ENCODE data around the gene PPP3CA.

PPP3CA gene

DNA sequence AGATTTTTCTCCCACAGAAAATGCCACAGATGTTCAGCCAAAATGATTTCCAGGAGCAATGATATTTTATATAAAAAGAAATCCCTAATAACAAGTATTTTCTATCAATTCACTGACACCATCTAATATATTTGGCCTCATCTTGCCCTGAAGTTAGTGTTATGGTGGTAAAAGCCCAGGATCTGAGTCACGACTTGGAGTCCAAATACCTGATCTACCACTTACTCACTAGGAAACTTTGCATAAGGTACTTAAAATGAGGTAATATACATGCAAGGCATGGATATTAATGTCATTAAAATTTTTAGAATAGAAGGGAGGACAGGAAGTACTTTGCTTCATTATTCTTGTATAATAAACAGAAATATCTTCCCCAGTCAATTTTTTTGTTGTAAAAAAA, 16.3 kb downstream of the PPP3CA start:
- no peak for DNase-seq (ENCODE audit: low read depth in 2 of 2)

DNA sequence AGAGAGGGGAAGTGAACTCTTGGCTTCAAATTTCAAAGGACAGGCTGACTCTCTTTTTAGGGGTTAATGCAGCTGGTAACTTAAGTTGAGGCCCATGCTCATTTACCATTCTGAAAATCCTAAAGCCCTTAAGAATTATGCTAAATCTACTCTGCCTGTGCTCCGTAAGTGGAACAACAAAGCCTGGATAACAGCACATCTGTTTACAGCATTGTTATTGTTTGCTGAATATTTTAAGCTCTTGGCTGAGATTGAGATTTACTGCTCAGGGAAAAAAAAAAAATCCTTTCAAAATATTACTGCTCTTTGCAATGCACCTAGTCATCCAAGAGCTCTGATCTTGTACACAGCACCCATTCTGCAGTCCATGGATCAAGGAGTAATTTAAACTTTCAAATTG, 17.7 kb downstream of the PPP3CA start:
- DNase-seq (ENCODE audit: low read depth in 2 of 2): no peak

DNA sequence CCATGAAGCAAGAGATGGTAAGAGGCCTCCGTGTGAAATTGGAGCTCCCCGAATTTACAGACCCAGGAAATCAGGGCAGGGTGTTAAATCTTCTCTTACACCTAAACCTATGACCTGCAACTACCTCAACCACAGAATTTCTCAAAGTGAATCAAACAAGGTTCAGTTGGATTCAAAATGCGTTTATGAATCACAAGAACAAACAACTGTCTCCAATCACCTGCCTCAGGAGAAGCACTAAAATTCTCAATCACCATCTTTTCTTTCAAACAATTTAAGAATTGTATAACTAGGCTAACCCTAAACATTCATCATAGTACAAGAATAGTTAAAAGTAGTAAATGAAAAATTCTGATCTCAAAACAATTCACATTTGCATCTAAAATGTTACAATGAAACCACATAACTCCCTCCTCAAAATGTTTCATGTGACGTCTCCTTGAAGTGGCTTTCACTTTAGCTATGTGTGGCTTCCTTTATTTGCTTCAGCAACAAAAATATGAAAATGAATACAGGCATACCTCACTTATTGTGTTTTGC, 19.2 kb downstream of the PPP3CA start:
- no peak for DNase-seq (ENCODE audit: low read depth in 2 of 2)

DNA sequence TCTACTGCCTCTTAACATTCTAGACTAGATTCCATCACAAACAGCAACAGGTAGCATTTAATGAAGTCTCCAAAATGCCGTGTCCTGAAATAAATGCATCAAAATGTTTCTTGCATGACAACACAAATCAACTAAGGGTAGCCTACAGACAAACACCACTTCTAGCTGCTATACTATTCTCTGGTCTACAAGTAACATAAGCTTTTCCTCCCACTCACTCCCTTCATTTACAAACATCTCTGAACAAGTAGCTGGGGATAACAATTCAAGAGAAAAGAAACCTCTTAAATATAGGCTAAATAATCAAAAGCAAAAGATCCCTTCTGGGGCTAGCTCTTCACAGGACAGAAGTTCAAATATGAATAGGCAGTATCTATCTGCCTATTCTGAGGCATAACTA, 20.8 kb downstream of the PPP3CA start:
- DNase-seq (ENCODE audit: low read depth in 2 of 2): no peak

DNA sequence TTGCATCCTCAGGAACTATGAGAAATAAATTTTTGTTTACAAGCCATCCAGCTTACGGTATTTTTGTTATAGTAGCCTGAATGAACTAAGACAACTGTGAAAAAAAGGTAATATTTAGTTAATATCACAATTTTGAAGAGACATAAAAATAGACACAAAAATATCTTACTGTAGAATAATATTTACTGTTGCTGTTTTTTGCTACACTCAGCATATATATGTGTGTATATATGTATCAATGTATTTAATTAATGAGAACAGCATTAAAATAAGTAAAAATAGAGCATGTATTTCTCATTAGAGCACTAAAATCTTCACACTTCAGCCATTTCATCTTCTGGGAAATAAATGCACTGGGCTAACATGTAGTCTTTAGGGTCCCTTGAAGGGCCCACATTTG, 24.6 kb downstream of the PPP3CA start:
- DNase-seq (ENCODE audit: low read depth in 2 of 2): no peak

DNA sequence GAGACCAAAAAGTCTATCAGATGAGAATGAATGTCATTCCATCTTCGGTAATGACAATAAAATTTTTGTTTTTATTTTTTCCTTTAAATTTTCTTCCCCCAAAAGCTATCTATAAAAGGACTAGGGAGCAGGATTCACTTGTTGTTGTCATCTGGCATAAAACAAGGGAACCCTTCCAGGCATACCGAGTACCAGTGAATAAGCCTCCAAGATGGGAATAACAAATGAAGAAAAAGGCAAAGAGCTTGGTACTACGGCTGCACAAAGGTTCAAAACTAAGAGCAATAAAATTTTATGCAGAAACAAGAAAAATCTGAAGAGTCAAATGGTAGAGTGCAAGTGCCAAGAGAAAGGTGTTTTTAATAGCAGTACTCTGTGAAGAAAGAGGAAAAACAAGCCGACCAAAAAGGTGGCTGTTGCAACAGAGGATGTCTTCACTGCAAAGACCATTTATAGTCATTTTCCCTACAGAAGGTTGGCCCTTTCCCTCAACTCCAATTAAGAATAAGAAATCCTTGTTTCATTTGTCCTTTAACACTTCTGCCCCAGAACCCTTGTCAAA, 25.8 kb downstream of the PPP3CA start:
- DNase-seq (ENCODE audit: low read depth in 2 of 2): no peak

DNA sequence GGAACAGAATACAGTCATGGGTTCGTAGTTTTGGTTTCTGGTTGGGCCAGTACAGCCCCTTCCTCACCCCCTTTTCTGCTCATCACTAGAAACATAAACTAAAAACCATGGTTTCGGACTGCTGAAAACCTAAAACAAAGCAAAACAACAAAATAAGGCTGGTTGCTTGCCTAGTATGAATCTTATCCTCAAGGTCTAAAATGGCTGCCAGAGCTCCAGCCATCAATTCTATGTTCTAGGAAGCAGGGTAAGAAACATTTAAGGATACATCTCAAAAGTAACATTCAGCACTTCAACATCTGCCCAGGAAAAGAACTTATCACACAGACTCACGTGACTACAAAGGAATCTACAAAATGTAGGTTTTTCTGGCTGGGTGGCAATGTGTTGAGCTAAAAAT, 31.5 kb downstream of the PPP3CA start:
- no peak for DNase-seq (ENCODE audit: low read depth in 2 of 2)

DNA sequence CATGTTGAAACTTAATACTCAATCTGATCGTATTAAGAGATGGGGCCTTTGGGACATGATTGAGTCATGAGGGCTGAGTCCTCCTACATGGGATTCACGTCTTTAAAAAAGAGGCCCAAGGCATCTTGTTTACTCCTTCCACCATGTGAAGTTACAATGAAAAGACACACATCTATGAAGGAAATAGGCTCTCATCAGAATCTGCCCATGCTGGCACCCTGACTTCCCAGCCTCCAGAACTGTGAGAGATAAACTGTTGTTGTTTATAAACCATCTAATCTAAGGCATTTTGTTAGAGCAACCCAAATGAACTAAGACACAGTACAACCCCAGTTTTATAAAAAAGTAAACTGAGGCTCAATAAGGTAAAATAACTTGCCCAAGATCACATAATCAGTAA, 32.3 kb downstream of the PPP3CA start:
- no peak for DNase-seq (ENCODE audit: low read depth in 2 of 2)

DNA sequence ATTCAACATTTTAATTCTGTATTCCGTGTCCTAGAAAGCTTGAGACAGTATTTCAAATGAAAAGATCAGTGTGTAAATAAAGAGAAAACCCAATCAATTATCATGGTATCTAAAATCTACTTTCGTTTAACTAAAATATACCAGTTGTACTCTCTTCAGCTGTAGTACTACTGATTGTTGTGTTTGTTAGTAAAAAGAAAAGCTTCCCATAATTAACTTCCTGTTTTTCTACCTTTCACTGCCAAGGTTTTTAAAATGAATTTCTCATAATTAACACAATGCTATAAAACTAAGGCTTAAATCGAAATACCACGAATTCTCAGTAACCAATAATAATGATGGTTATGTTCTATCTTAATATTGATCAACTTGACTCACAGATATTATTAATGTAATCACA, 37.4 kb downstream of the PPP3CA start:
- no peak for DNase-seq (ENCODE audit: low read depth in 2 of 2)

DNA sequence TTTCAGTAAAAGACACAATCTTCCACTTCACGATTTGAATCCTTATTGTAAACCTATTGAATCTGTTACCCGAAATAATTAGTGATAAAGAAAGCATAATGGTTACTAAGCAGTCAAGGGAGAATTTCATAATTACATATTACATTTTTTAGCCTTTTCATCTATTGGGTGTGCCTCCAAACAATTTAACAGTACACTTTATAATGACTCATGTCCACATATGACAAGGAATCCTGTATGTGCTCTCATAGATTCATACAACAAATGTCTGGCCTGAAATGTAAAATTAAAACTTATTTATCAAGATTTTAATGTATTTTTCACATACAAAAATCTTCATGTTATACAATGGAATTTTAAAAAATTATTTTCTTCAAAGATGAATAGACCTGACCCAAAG, 39.4 kb downstream of the PPP3CA start:
- DNase-seq (ENCODE audit: low read depth in 2 of 2): no peak

DNA sequence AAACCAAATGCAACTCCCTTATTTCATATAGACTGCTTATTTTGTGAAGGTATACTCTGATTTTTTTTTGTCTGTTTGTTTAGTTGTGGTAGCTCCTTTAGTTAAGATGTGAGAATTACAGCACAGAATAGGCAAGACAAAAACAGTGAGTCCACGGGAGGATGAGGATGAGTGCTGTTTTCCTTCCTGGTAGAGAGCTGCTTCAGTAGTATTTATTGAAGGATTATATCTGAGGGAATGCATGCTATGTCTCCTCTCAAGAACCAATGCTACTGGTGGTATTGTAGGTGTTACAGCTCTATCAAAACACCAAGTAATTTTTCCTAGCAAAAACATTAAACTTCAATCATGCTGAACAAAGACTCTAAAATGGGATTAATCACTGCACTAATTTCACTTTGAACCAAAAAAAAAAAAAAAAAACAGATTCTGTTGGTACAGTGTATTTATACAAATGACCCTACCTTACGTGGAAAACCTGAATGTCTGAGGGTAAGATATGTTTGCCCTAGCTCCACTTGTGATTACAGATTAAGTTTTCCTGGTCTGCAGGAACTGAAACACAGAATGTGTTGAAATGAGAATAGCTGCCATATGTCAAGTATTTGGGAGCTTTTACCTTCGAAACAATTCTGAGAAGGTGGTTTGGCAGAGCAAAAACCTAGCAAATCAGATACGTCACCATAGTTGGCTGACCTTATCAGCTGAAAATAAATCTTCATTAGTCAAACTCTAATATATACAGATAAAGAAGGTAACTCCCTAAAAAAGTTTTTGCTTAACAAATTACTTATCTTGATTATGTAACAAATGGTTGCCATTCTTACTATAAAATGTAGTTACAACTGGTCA, 40.3 kb downstream of the PPP3CA start:
- DNase-seq (ENCODE audit: low read depth in 2 of 2): no peak

DNA sequence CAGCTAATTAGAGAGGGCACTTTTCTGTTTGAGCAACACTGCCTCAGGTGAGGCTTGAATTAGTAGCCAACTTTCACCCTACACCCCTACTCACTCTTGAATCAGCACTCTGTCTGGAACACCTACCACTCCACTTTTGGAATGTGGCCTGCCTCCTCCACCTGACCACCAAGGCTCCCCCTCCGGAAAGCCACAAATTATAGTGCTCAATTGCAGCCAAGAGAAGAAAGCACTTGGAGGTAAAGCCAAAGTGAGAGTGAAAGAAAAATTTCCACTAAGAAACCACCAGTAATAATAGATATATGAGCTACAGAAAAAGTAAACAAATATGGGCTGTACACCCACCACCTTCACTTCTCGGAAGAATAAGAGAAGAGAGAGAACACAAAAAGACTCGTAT, 41.1 kb downstream of the PPP3CA start:
- no peak for DNase-seq (ENCODE audit: low read depth in 2 of 2)

DNA sequence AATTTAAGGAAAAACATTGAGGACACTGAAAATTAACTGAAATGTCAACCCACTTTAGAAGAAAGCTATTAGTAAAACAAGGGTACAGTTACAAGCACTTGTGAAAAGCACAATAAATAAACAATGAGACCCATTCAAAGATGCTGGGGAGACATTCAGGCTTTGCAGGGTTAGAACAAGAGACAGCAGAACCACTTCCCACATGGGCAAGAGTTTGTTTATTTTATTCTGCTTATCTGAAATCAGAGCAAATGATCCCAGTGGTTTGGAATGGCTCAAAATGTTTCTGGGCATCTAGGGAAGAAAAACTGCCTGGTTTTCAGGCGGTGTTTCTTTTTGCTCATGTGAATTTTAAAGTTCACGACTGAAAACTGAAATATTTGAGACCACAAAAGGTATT, 42.4 kb downstream of the PPP3CA start:
- DNase-seq (ENCODE audit: low read depth in 2 of 2): no peak

DNA sequence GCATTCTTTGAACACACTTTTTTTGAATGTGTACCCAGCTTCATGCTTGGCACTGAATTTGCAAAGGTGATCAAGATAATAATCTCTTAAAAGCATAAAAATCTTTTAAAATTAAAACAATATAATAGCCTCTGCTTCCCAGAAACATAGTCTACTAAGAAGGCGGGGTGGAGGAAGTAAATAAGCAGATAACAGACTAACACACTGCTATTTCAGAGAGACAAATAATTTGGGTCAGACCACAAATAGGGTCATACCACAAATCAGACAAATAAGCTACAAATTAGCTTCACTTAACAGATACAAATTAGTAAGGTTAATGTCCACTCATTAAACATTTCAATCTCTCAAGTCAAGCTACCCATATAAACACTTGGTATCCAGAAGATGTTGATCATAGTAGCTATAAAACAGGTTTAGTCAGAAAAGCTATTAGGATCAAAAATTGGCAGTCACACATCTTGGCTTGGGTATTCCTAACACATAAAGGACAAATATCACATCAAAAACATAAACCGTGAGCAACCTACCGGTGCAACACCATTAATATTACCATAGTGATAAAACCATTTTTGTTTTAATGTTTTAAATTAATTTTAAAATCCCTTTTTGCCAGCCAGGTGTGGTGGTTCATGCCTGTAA, 47.3 kb downstream of the PPP3CA start:
- no peak for DNase-seq (ENCODE audit: low read depth in 2 of 2)

DNA sequence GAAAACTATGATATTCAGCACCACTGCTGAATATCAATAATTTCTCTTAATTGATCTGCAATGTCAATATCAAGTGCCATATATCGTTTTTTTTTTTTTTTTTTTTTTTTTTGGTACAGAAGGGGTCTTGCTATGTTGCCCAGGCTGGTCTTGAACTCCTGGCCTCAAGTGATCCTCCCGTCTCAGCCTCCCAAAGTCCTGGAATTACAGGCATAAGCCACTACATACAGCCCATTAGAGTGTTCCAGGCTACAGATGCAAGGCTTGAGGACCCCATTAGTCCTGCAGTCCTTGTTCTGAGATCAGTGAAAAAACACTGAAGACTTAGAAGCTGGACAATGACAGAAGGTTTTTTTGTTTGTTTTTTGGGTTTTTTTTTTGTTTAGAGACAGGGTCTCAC, 48.3 kb downstream of the PPP3CA start:
- DNase-seq (ENCODE audit: low read depth in 2 of 2): no peak

DNA sequence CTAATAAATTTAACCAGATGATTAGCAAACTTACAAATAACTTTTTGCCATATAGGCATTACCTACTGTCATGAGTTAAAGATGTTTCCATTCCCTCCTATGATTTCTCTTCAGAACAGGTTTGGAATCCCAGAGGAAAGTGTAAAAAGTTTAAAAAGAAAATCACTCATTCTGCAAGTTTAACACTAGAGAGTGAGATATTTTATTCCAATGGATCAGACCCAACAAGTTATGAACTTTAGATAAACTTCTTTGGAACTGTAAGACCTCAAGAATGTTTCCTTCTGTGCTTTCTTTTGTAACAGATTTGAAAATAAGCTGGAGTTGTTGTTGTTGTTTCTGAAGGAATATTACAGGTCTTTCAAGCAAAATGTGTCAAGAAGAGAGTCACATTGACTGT, 51.6 kb downstream of the PPP3CA start:
- no peak for DNase-seq (ENCODE audit: low read depth in 2 of 2)

DNA sequence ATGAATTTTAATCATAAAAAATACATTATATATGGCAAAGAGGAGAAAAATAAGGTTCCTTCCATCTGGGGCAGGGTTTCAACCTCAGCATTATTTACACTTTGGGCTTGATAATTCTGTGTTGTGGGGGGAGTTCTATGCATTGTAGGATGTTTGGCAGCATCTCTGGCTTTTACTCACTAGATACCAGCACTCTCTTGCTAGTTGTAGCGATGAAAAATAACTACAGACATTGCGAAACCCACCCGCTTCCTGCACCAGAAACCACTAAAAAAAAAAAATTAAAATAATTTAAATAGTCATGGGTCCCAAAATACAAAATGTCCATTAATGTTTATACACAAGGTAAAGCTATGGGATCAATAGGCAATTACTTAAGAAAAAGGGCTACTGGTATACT, 52.7 kb downstream of the PPP3CA start:
- no peak for DNase-seq (ENCODE audit: low read depth in 2 of 2)

DNA sequence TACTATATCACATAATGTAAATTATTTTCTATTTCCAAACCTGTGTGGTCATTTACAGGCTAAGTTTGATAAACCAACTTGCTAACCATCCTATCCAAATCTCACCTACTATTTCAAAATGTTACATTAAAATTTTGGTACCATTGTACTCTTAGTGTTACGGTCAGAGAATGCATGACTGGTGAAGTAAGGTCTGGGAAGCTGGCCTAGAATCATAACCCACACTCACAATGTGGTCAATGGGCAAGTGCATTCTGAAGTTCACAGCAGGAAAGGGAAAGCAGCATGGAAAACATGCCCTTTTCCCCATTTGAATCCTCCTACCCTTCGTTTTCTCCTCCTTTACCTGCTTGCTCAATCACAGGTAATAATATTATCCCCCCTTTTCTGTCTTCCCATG, 54.4 kb downstream of the PPP3CA start:
- no peak for DNase-seq (ENCODE audit: low read depth in 2 of 2)

DNA sequence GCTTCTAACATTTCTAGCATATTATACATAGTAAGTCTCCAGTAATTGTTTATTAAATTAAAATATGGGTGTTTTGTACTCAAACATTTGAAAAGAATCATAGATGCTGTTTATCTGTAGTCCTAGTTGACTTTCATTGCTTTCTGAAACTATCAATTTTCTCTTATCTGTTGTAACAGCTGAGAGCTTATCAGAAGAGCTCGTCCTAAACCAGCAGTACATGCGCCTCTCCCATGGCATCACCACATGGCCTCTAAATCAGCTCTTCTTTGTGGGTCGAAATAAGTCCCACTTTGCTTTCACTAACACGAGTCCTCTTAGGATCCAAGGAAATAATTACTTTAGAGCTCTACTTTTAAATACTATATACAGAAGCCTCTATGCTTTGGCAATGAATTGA, 55.1 kb downstream of the PPP3CA start:
- DNase-seq (ENCODE audit: low read depth in 2 of 2): no peak

DNA sequence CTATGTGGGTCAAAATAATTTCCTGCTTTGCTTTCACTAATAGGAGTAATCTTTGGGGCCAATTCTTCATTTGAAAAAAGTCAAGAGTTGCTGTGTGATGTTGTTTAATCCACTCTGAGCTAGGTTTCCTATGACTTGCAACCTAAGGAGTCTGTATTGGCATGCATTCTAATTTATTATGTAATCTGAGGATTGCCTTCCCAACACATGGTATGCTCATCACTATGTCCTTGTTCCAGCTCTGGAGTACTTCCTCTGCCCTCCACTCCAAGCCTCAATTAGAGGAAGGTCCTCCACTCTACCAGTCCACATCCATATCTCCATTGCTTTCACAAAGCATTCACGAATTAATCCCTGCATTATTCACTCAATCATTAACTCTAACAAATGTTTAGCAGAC, 56.1 kb downstream of the PPP3CA start:
- no peak for DNase-seq (ENCODE audit: low read depth in 2 of 2)

DNA sequence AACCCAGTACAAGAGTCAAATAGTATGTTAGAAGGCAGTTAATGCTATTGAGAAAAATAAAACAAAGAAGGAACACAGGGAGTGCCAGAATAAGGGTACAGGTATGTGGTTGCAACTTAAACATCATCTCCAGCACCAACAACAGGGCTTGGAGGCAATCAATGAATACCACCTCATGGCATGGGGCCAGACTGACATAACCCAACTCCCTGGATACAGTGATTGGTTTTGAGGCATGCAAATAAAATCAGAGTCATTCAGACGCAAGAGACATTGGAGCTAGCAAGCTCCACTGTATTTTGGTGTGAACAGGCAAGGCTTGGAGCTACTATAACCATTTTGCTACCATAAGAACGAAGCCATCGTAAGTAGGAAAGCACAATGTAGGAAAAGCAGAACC, 56.7 kb downstream of the PPP3CA start:
- no peak for DNase-seq (ENCODE audit: low read depth in 2 of 2)

DNA sequence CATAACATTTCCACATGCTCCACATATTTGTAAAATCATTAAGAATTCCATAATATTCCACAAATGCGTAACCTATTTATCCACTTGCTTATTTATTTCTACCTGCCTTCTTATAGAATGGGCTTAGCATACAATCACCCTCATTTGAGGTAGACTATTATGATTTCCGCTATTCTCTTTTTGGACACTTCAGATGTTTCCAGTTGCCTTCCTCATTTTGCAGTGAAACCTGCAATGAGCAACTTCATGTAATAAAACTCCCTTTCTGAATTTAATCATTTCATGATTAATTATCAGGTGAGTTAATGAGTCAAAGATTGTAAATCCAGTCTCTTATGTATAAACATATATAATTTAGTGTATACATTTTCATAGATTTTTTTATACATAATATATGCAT, 58.0 kb downstream of the PPP3CA start:
- no peak for DNase-seq (ENCODE audit: low read depth in 2 of 2)
